Skeletal muscle satellite cell (primary cell): ENCODE data around the gene PZP. TPM values are rescaled to one million over a fixed set of nuclear protein-coding genes. Genes with fewer than 3 reads are reported as not detected.
"Not testable (repeated sequence)": the region's sequence is repeated elsewhere in the genome, so short reads cannot be mapped to it uniquely, and the experiment has no call there.

Experiments
- H3K27me3 ChIP-seq: 2 replicates; pipeline ENCODE4 v1.7.0; 2013; ENCODE audit warnings: low read length; ENCODE audit not compliant: control insufficient read depth, insufficient read depth
- H3K36me3 ChIP-seq: 2 replicates; pipeline ENCODE4 v1.7.0; 2013; ENCODE audit warnings: mild to moderate bottlenecking, control low read depth, low read length; ENCODE audit not compliant: insufficient read depth
- H3K4me1 ChIP-seq: 2 replicates; pipeline ENCODE4 v1.7.0; 2013; ENCODE audit warnings: low read length; ENCODE audit not compliant: control insufficient read depth, insufficient read depth
- H3K4me2 ChIP-seq: 2 replicates; pipeline ENCODE4 v1.7.0; 2013; ENCODE audit warnings: mild to moderate bottlenecking, low read length
- H3K4me3 ChIP-seq: 2 replicates; pipeline ENCODE4 v1.7.0; 2013; ENCODE audit warnings: low read length
- H3K9ac ChIP-seq: 2 replicates; pipeline ENCODE4 v1.7.0; 2013; ENCODE audit warnings: mild to moderate bottlenecking, low read depth, low read length, moderate library complexity
- H3K9me3 ChIP-seq: replicated peaks from 2 replicates; pipeline ENCODE4 v1.7.0; 2013; ENCODE audit warnings: mild to moderate bottlenecking, control low read depth, low read length
- total RNA-seq: library from RNA; depleted of rRNA; stranded (reverse); fragments of >200 nt; gene quantifications from 2 replicates; pipeline ENCODE4 v1.2.3, GENCODE V29; 2012; rRNA removed

PZP gene
- total RNA-seq, result not detected in 2 replicates

DNA sequence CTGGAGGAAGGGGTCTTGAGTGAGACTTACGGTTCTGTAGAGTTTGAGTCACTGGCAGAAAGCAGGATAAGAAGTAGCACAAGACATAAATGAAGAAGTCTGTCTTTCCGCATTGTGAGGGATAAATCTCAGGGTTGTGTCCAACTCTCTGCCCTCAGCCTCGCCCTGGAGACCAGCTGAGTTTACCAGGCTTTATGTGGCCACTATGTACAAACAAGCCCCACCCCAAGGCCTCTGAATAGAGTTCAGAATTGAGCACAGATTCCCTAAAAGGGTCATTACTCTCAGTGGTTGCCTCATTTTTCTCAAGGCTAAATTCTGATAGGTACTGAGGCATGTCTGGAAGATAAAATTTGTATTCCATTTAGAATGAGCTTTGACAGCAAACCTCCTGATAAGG lies at the start of gene PZP:
PZP (minus strand) TSS at position 167 of the 400 bp plus-strand sequence; CDS start at position 113, 54 bp downstream.
- Histone ChIP-seq H3K9ac (no peak within 1 kb of the TSS), H3K9me3 (no peaks in the 10 kb centered on the region), H3K4me1 (no peaks in the 10 kb centered on the region), H3K4me2 (no peak within 1 kb of the TSS), H3K27me3 (peaks cover 4% of the 10 kb centered on the region), H3K36me3 (no peaks in the 10 kb centered on the region), H3K4me3 (no peak within 1 kb of the TSS)

DNA sequence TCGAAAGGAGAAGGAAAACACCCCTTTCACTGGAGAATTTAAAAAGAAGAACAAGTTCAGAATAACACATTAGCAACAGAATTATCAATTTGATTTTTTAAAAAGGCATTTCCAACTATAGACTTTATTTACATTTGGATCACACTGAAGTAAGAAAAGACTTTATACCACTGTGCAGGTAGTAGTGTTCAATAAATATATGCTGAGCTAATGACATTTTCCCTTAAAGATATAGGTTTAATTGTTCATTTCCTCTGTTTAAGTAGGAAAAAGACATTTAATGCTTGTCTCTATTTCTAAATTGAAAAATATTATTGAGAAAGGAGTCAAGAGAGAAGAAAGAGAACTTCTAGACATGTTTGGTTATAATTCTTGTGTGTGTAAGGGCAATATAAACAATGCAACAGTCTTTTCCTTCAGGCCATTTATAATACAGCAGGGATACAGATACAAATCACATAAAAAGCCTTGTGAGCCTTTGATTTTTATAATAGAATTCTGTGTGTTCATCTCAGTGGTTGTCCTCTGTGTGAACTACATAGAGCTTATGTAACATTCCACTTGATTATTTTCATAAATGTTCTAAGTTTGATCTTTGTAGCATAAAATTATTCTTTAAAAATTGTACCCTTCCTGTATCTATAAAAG lies 48.7 kb upstream of the PZP start:
- no peak overlapping the region for H3K4me2 ChIP-seq

DNA sequence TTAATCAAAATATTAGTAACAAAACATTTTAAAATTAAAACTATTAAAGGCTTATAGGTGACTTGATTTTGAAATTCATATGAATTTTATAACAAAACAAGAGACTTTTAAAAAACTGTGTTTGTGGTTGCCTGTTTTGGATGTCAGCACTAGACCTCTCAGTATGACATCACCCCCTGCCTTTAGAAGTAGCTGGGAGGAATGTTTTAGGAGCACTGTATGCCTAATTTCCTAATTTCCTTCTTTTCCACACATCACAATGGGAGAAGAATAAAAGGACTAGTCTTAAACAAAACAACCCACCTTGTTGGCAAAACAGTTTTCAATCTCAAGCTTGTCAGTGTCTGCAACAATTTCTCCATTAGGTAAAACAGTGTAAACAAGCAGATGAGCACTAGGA lies 48.1 kb upstream of the PZP start:
- no peak overlapping the region for H3K4me3 ChIP-seq
- no peaks in the 10 kb centered on the region for H3K9me3 ChIP-seq
- H3K9ac ChIP-seq, result no peak overlapping the region
- peaks cover 26% of the 10 kb centered on the region for H3K27me3 ChIP-seq
- H3K36me3 ChIP-seq, result no peaks in the 10 kb centered on the region
- H3K4me1 ChIP-seq, result no peaks in the 10 kb centered on the region
- H3K4me2 ChIP-seq, result no peak overlapping the region

More for the DNA sequence above, 48.7 kb upstream of the PZP start:
- Histone ChIP-seq H3K4me1 (no peaks in the 10 kb centered on the region), H3K9ac (no peak overlapping the region), H3K4me3 (no peak overlapping the region), H3K36me3 (no peaks in the 10 kb centered on the region), H3K9me3 (no peaks in the 10 kb centered on the region), H3K27me3 (peaks cover 26% of the 10 kb centered on the region)

DNA sequence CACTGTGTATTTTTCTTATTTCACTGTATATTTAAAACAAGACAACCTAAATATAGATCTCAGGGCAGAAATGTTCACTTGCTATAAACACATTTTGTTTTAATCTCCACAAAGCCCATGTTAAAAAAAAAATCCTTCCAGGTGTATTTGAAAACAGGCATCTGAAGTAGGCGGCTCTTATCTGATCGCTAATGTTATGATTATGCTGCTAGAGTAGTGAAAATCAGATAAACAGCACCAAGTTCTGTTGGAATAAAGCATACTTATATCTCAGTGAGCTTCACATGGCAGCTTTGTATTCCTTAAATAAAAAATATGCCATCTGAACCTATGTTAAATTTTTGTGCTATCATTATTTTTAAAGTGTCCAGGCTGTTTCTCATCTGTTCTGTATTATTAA lies 47.6 kb upstream of the PZP start:
- no peak overlapping the region for H3K4me2 ChIP-seq
- no peaks in the 10 kb centered on the region for H3K36me3 ChIP-seq
- no peaks in the 10 kb centered on the region for H3K9me3 ChIP-seq
- H3K27me3 ChIP-seq, result peaks cover 23% of the 10 kb centered on the region
- H3K4me1 ChIP-seq, result no peaks in the 10 kb centered on the region
- no peak overlapping the region for H3K4me3 ChIP-seq
- H3K9ac ChIP-seq, result no peak overlapping the region

- no peaks in the 10 kb centered on the region for H3K36me3 ChIP-seq
- peaks cover 18% of the 10 kb centered on the region for H3K27me3 ChIP-seq
- H3K4me1 ChIP-seq, result no peaks in the 10 kb centered on the region
- H3K4me2 ChIP-seq, result no peak overlapping the region
- H3K4me3 ChIP-seq, result no peak overlapping the region
- no peak overlapping the region for H3K9ac ChIP-seq
- H3K9me3 ChIP-seq, result no peaks in the 10 kb centered on the region
These were observed 45.3 kb upstream of the PZP start for GRCh38 chr12:9253464-9253863.

DNA sequence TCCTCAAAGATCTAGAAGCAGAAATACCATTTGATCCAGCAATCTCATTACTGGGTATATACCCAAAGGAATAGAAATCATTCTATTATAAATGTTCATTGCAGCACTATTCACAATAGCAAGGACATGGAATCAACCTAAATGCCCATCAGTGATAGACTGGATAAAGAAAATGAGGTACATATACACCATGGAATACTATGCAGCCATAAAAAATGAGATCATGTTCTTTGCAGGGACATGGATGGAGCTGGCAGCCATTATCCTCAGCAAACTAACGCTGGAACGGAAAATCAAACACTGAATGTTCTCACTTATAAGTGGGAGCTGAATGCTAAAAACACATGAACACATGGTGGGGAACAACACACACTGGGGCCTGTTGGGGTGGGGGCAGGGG lies 44.6 kb upstream of the PZP start:
- not testable (repeated sequence) for H3K4me3 ChIP-seq, H3K9me3 ChIP-seq, H3K4me2 ChIP-seq, H3K9ac ChIP-seq, H3K4me1 ChIP-seq, H3K36me3 ChIP-seq
- peaks cover 18% of the 10 kb centered on the region for H3K27me3 ChIP-seq

DNA sequence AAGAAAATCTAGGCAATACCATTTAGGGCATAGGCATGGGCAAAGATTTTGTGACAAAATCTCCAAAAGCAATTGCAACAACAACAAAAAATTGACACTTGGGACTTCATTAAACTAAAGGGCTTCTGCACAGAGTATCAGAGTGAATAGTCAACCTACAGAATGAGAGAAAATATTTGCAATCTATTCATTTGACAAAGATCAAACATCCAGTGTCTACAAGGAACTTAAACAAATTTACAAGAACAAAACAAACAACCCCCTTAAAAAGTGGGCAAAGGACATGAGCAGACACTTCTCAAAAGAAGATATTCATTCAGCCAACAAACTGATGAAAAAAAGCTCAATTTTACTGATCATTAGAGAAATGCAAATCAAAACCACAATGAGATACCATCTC lies 44.1 kb upstream of the PZP start:
- no peak overlapping the region for H3K4me2 ChIP-seq
- no peaks in the 10 kb centered on the region for H3K9me3 ChIP-seq
- H3K27me3 ChIP-seq, result peaks cover 18% of the 10 kb centered on the region
- H3K9ac ChIP-seq, result no peak overlapping the region
- H3K36me3 ChIP-seq, result no peaks in the 10 kb centered on the region
- H3K4me1 ChIP-seq, result no peaks in the 10 kb centered on the region
- H3K4me3 ChIP-seq, result no peak overlapping the region

DNA sequence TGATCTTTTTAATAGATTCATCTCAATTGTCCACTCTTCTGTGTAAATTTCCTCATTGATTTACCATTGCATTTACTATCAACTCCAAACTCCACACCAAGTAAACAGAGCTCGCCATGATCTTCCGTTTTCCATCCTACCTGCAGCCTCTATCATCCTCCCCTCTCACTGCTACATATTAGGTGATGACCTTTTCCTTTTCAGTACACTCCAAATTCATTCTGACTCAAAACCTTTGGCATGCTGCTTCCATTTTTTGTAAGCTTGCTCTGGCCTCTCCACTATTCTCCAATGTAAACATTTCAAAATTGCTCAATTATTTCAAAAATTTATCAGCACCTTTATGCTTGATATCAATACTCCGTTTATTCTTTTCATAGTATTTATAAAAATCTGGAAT lies 40.2 kb upstream of the PZP start:
- no peak overlapping the region for H3K9ac ChIP-seq
- no peaks in the 10 kb centered on the region for H3K36me3 ChIP-seq
- H3K9me3 ChIP-seq, result no peaks in the 10 kb centered on the region
- no peaks in the 10 kb centered on the region for H3K4me1 ChIP-seq
- no peaks in the 10 kb centered on the region for H3K27me3 ChIP-seq
- no peak overlapping the region for H3K4me3 ChIP-seq
- no peak overlapping the region for H3K4me2 ChIP-seq

DNA sequence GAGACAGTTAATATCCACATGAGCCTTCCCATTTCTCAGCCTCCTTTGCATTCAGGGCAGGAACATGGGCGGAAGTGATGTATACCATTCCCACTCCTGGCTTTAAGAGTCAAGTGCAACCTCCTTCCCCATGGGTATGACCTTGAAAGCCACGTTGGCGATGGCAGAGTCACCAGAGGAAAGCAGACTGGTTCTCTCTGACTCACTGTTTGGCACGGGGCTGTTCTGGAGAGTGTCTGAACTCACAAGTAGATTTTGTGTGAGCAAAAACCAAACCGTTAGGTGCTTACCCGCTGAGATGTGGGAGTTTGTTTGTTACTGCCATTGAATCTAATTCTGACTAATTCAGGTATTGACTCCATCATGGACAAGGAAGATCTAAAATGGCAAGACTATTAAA lies 36.7 kb upstream of the PZP start:
- no peaks in the 10 kb centered on the region for H3K4me1 ChIP-seq
- no peaks in the 10 kb centered on the region for H3K36me3 ChIP-seq
- H3K4me2 ChIP-seq, result no peak overlapping the region
- H3K9me3 ChIP-seq, result no peaks in the 10 kb centered on the region
- H3K4me3 ChIP-seq, result no peak overlapping the region
- peaks cover 9% of the 10 kb centered on the region for H3K27me3 ChIP-seq
- H3K9ac ChIP-seq, result no peak overlapping the region

DNA sequence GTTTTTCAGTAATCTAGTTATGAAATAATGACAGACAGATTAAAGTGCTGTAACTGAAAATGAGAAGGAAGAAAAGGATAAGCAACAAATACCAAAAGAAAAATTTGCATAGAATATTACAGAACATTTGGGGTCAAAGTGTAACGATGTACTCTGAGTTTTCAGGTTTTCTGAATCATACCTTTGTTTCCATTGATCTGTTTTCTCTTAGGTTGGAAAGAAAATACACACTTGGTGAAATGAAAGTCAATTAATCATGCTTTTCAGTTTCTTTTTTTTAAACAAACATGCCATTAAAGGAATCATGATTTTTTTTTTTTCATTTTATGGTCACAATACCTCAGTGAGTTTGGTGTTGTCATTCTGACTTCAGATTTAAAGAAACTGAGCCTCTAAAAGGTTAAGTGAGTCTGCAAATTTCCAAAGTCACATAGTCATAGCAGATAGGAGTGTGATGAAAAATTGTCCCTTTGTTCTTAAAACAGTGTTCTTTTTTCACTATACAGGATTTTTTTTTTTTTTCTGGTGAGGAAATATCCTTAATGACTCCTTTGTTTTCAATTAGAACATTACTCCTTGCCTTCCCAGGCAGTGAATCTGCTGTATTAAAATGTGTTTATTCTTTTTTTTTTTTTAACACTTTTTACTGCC lies 35.9 kb upstream of the PZP start:
- peaks cover 9% of the 10 kb centered on the region for H3K27me3 ChIP-seq
- H3K4me3 ChIP-seq, result no peak overlapping the region
- H3K4me1 ChIP-seq, result no peaks in the 10 kb centered on the region
- no peak overlapping the region for H3K9ac ChIP-seq
- H3K4me2 ChIP-seq, result no peak overlapping the region
- no peaks in the 10 kb centered on the region for H3K36me3 ChIP-seq
- H3K9me3 ChIP-seq, result no peaks in the 10 kb centered on the region

DNA sequence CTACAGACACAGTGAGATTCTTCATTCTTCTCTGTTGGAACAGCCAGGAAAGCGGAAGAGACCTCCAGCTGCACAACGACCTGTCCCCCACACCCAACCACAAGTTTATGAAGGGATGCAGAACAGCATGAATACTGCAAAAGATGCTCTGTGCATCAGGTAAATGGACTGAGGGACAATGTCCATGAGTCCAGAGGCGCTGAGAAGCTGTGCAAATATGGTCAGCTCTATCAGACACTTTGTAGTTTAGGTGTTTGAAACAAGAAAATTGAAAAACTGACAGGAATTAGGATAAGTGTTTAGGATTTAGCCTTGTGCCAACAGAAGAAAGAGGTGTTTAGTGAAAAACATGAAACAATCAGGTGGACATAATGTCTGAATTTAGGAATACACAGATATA lies 33.1 kb upstream of the PZP start:
- Histone ChIP-seq H3K27me3 (peaks cover 9% of the 10 kb centered on the region), H3K9me3 (no peaks in the 10 kb centered on the region), H3K9ac (no peak overlapping the region), H3K4me1 (no peaks in the 10 kb centered on the region), H3K36me3 (no peaks in the 10 kb centered on the region), H3K4me2 (no peak overlapping the region), H3K4me3 (no peak overlapping the region)

GRCh38 chr12:9240776-9241175 lies 32.6 kb upstream of the PZP start:
- H3K9me3 ChIP-seq, result no peaks in the 10 kb centered on the region
- H3K27me3 ChIP-seq, result peaks cover 9% of the 10 kb centered on the region
- no peak overlapping the region for H3K4me3 ChIP-seq
- no peak overlapping the region for H3K9ac ChIP-seq
- H3K4me1 ChIP-seq, result no peaks in the 10 kb centered on the region
- no peaks in the 10 kb centered on the region for H3K36me3 ChIP-seq
- H3K4me2 ChIP-seq, result no peak overlapping the region
